ENCODE results near the gene TSLP. TPM values are rescaled to one million over a fixed set of nuclear protein-coding genes. Genes with fewer than 3 reads are reported as not detected.
A peak's percentile ranks its signal among the peaks of the same experiment; 100 is the strongest.

TSLP gene
- total RNA-seq, 2 donors from 2014 or later = 0.51 to 0.53 TPM

DNA sequence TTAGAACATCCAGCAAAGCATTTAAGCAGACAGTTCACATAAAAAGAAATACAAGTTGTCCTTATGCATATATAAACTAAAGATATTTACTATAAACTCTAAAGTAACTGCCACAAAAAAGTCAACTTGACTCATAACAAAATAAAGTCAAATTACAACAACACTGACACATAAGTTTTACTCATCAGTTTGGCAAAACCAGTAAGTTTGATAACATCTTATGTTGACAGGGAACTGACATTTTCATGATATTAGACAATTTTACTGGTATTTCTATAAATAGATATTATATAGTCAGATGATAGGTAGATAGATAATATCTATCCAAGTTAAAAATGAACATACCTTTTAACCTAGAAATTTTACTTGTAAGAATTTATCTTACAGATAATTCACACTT is 9.9 kb upstream of the TSLP start:
- Histone ChIP-seq H3K27me3 (ENCODE audit: control insufficient read depth, insufficient read depth, low read length, poor library complexity, severe bottlenecking) (peaks cover 4% of the 10 kb centered on the region), H3K27ac (ENCODE audit: low read depth, low read length) (no peak overlapping the region), H3K36me3 (ENCODE audit: control insufficient read depth, insufficient read depth, low read length) (no peaks in the 10 kb centered on the region), H3K9me3 (ENCODE audit: control insufficient read depth, low read length) (no peaks in the 10 kb centered on the region), H3K4me3 (ENCODE audit: low read length) (no peak overlapping the region), H3K9ac (ENCODE audit: extremely low read depth, low read length, poor library complexity, severe bottlenecking) (no peak overlapping the region), H3K4me1 (ENCODE audit: control insufficient read depth, insufficient read depth, low read length) (no peaks in the 10 kb centered on the region)
- no peaks in the 10 kb centered on the region for H3K36me3 Mint-ChIP-seq (ENCODE audit: low read depth)
- H3K4me3 Mint-ChIP-seq = no peak overlapping the region
- no peaks in the 10 kb centered on the region for H3K4me1 Mint-ChIP-seq
- TF ChIP-seq, protein P1, sequence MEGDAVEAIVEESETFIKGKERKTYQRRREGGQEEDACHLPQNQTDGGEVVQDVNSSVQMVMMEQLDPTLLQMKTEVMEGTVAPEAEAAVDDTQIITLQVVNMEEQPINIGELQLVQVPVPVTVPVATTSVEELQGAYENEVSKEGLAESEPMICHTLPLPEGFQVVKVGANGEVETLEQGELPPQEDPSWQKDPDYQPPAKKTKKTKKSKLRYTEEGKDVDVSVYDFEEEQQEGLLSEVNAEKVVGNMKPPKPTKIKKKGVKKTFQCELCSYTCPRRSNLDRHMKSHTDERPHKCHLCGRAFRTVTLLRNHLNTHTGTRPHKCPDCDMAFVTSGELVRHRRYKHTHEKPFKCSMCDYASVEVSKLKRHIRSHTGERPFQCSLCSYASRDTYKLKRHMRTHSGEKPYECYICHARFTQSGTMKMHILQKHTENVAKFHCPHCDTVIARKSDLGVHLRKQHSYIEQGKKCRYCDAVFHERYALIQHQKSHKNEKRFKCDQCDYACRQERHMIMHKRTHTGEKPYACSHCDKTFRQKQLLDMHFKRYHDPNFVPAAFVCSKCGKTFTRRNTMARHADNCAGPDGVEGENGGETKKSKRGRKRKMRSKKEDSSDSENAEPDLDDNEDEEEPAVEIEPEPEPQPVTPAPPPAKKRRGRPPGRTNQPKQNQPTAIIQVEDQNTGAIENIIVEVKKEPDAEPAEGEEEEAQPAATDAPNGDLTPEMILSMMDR (conservative IDR thresholded peaks at IDR 0.05) = no peak
- no peak for DNase-seq
- peaks cover 1% of the 10 kb centered on the region for H3K27me3 Mint-ChIP-seq (ENCODE audit: insufficient read depth)
- H3K9me3 Mint-ChIP-seq = no peaks in the 10 kb centered on the region
- no peak overlapping the region for H3K27ac Mint-ChIP-seq

DNA sequence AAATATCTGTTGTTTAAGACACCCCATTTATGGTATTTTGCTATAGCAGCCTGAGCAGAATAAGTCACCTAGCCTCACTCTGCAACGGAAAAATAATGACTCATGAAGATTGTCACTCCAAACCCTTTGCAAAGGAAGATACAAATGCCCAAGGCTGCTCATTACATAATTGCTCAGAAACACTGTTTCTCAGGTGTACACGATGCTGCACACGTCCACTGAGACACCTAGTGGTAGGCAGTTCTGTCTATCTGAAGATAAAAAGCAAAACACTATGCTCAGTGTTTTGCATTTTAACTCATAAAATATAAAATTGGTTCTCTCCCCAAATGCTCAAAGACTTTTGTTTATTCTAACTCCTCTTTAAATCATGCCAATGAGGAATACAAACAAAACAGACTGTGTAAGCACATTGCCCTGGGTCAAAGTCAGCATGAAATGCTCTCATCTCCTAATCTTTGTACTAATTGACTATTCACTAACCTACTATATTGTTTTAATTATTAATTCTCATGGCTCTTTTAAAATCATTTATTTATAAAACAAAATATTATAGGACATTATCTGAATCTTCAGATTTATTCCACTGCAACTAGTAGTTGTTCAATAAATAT is 7.7 kb upstream of the TSLP start:
- Histone ChIP-seq H3K9ac (ENCODE audit: extremely low read depth, low read length, poor library complexity, severe bottlenecking) (no peak overlapping the region), H3K36me3 (ENCODE audit: control insufficient read depth, insufficient read depth, low read length) (no peaks in the 10 kb centered on the region), H3K9me3 (ENCODE audit: control insufficient read depth, low read length) (no peaks in the 10 kb centered on the region), H3K27ac (ENCODE audit: low read depth, low read length) (no peak overlapping the region), H3K27me3 (ENCODE audit: control insufficient read depth, insufficient read depth, low read length, poor library complexity, severe bottlenecking) (peaks cover 26% of the 10 kb centered on the region), H3K4me3 (ENCODE audit: low read length) (no peak overlapping the region), H3K4me1 (ENCODE audit: control insufficient read depth, insufficient read depth, low read length) (no peaks in the 10 kb centered on the region)
- Mint-ChIP-seq H3K27me3 (ENCODE audit: insufficient read depth) (peaks cover 20% of the 10 kb centered on the region), H3K9me3 (no peaks in the 10 kb centered on the region), H3K4me1 (no peaks in the 10 kb centered on the region), H3K27ac (no peak overlapping the region), H3K4me3 (no peak overlapping the region), H3K36me3 (ENCODE audit: low read depth) (no peaks in the 10 kb centered on the region)
- no peak for DNase-seq
- WGBS, 2 experiments (ENCODE audit: insufficient coverage in 1 of 2, insufficient read length in 1 of 2) = 57 to 77% methylated on average over 1 to 3 of the region's 3 CpGs
- TF ChIP-seq, protein P1 (conservative IDR thresholded peaks at IDR 0.05) = peak; percentile 39

DNA sequence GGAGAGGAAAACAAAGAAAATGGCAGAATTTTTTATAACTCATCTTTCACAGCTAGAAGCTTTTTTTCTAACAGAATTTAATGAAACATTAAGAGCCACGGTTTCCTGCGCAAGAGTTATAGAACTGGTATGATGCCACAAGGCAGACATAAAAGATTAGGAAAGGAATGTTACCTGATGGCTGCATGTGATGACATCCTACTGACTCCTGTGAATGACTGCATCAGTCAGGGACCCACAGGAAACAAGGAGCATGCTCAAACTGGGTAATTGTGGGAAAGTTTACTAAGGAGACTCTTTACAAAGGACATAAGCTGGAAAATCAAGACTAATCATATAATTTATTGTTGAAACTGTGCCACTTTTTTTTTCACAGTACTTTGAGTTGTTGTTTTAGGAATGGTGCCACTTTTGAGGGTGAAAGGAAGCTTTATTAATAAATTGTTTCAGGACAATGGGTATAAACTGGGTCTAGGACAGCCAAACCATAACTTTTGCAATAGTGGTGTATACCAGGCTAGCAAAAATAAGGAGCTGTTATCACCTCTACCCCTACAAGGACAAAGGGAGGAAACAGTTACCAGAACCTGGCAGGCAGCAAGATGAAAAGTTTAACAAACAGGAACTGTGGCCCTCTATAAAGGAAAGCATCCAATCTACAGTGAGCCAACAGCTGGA is 5.1 kb upstream of the TSLP start:
- no peak overlapping the region for H3K27ac Mint-ChIP-seq
- TF ChIP-seq, protein P1 (conservative IDR thresholded peaks at IDR 0.05) = no peak
- no peak for DNase-seq
- Histone ChIP-seq H3K4me1 (ENCODE audit: control insufficient read depth, insufficient read depth, low read length) (peaks cover 6% of the 10 kb centered on the region), H3K9ac (ENCODE audit: extremely low read depth, low read length, poor library complexity, severe bottlenecking) (no peak overlapping the region), H3K27ac (ENCODE audit: low read depth, low read length) (no peak overlapping the region), H3K4me3 (ENCODE audit: low read length) (no peak overlapping the region), H3K36me3 (ENCODE audit: control insufficient read depth, insufficient read depth, low read length) (no peaks in the 10 kb centered on the region), H3K27me3 (ENCODE audit: control insufficient read depth, insufficient read depth, low read length, poor library complexity, severe bottlenecking) (peaks cover 52% of the 10 kb centered on the region), H3K9me3 (ENCODE audit: control insufficient read depth, low read length) (no peaks in the 10 kb centered on the region)
- H3K9me3 Mint-ChIP-seq = no peaks in the 10 kb centered on the region
- peaks cover 46% of the 10 kb centered on the region for H3K27me3 Mint-ChIP-seq (ENCODE audit: insufficient read depth)
- WGBS, 2 experiments (ENCODE audit: insufficient coverage in 1 of 2, insufficient read length in 1 of 2) = 87 to 95% methylated on average over 2 of the region's 2 CpGs
- H3K4me1 Mint-ChIP-seq = peaks cover 6% of the 10 kb centered on the region
- no peaks in the 10 kb centered on the region for H3K36me3 Mint-ChIP-seq (ENCODE audit: low read depth)
- no peak overlapping the region for H3K4me3 Mint-ChIP-seq
